Osteocyte (in vitro differentiated cells): Measurements from ENCODE around the gene GFI1B. TPM values are rescaled to one million over a fixed set of nuclear protein-coding genes. Genes with fewer than 3 reads are reported as not detected.

Source experiments
- DNase-seq: peaks from one replicate; pipeline ENCODE4 v3.0.0; 2021; ENCODE audit warnings: mixed read lengths; ENCODE audit not compliant: unreplicated experiment; ENCODE audit errors: extremely low spot score
- H3K27ac Mint-ChIP-seq: one replicate; pipeline ENCODE4 v1.8.0; 2021; ENCODE audit warnings: mild to moderate bottlenecking, mixed read lengths; ENCODE audit not compliant: unreplicated experiment
- H3K27me3 Mint-ChIP-seq: one replicate; pipeline ENCODE4 v1.8.0; 2021; ENCODE audit warnings: mixed read lengths; ENCODE audit not compliant: unreplicated experiment
- H3K36me3 Mint-ChIP-seq: one replicate; pipeline ENCODE4 v1.8.0; 2021; ENCODE audit warnings: mixed read lengths; ENCODE audit not compliant: unreplicated experiment
- H3K4me1 Mint-ChIP-seq: one replicate; pipeline ENCODE4 v1.8.0; 2021; ENCODE audit warnings: mixed read lengths; ENCODE audit not compliant: unreplicated experiment
- H3K4me3 Mint-ChIP-seq: one replicate; pipeline ENCODE4 v1.8.0; 2021; ENCODE audit warnings: mild to moderate bottlenecking, moderate library complexity, mixed read lengths; ENCODE audit not compliant: unreplicated experiment
- H3K9me3 Mint-ChIP-seq: one replicate; pipeline ENCODE4 v1.8.0; 2021; ENCODE audit warnings: mixed read lengths; ENCODE audit not compliant: unreplicated experiment
- CTCF ChIP-seq: fragments of 200-600 bp; sonication (generic); IDR thresholded peaks from 2 replicates; pipeline ENCODE4 v1.5.0; 2021; ENCODE audit warnings: antibody characterized with exemption, mild to moderate bottlenecking, moderate library complexity
- total RNA-seq: library from RNA; stranded (reverse); gene quantifications from 2 replicates; pipeline ENCODE4 v1.2.1, GENCODE V29; 2021

Gene GFI1B
- total RNA-seq, 1 donor from 2014 or later: not detected

GRCh38 chr9:132976571-132976970 lies 1.9 kb upstream of the GFI1B start:
- Mint-ChIP-seq H3K4me3 (no peak overlapping the region), H3K27me3 (peaks cover 54% of the 10 kb centered on the region), H3K9me3 (no peaks in the 10 kb centered on the region), H3K36me3 (no peaks in the 10 kb centered on the region), H3K4me1 (peaks cover 4% of the 10 kb centered on the region), H3K27ac (no peak overlapping the region)
- no peak for DNase-seq
- no peak for TF ChIP-seq CTCF

GRCh38 chr9:132978112-132978450 lies 413 bp upstream of the GFI1B start:
- no peak for DNase-seq
- TF ChIP-seq CTCF: no peak
- Mint-ChIP-seq H3K36me3 (no peaks in the 10 kb centered on the region), H3K9me3 (no peaks in the 10 kb centered on the region), H3K27me3 (peaks cover 65% of the 10 kb centered on the region), H3K27ac (no peak overlapping the region), H3K4me1 (no peaks in the 10 kb centered on the region), H3K4me3 (no peak overlapping the region)

GRCh38 chr9:132980157-132980556 lies 1.7 kb downstream of the GFI1B start:
- peaks cover 55% of the 10 kb centered on the region for H3K27me3 Mint-ChIP-seq
- H3K36me3 Mint-ChIP-seq: no peaks in the 10 kb centered on the region

GRCh38 chr9:132982458-132982857 lies 4.0 kb downstream of the GFI1B start:
- H3K4me3 Mint-ChIP-seq: no peak overlapping the region
- no peaks in the 10 kb centered on the region for H3K36me3 Mint-ChIP-seq
- H3K27ac Mint-ChIP-seq: no peak overlapping the region
- DNase-seq: no peak
- peaks cover 45% of the 10 kb centered on the region for H3K27me3 Mint-ChIP-seq
- TF ChIP-seq CTCF: no peak
- H3K4me1 Mint-ChIP-seq: no peaks in the 10 kb centered on the region
- H3K9me3 Mint-ChIP-seq: no peaks in the 10 kb centered on the region

More at GRCh38 chr9:132980157-132980556, 1.7 kb downstream of the GFI1B start:
- no peak for TF ChIP-seq CTCF
- Mint-ChIP-seq H3K4me3 (no peak overlapping the region), H3K4me1 (no peaks in the 10 kb centered on the region), H3K9me3 (no peaks in the 10 kb centered on the region), H3K27ac (no peak overlapping the region)
- no peak for DNase-seq

- no peak overlapping the region for H3K4me3 Mint-ChIP-seq
- no peaks in the 10 kb centered on the region for H3K36me3 Mint-ChIP-seq
- H3K27me3 Mint-ChIP-seq: peaks cover 41% of the 10 kb centered on the region
- H3K4me1 Mint-ChIP-seq: no peaks in the 10 kb centered on the region
- DNase-seq: no peak
- H3K27ac Mint-ChIP-seq: no peak overlapping the region
- TF ChIP-seq CTCF: no peak
- no peaks in the 10 kb centered on the region for H3K9me3 Mint-ChIP-seq
Observed at GRCh38 chr9:132983491-132984201, 5.2 kb downstream of the GFI1B start.
